ENCODE results near the gene LRP2.

DNA sequence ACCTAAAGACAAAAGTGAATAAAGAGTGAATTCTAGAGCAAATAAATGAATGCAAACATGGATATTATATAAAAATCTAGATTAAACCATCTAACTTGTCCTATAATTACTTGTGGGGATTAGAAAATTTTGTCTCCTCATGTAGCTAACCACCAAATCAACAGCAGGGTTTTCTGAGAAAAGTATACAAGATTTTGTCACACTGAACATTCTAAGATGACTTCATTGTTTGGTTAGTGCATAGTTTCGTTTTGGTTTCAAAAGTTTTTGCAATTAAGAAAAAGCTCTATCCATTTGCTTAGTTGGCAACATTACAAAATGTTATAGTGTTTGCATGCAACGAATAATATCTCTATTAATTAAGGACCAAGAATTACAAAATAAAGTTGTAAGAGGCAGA, 125.0 kb downstream of the LRP2 start:
- no peak for TF ChIP-seq GLI2 (tag by site-specific recombination; IDR thresholded peaks at IDR 0.05; ENCODE audit: borderline replicate concordance, low read depth)
- TF ChIP-seq ZNF529 (tag by site-specific recombination; IDR thresholded peaks at IDR 0.05; ENCODE audit: insufficient replicate concordance) = no peak
- no peak for TF ChIP-seq KLF16 (tag by site-specific recombination; IDR thresholded peaks at IDR 0.05)
- TF ChIP-seq, protein P1, sequence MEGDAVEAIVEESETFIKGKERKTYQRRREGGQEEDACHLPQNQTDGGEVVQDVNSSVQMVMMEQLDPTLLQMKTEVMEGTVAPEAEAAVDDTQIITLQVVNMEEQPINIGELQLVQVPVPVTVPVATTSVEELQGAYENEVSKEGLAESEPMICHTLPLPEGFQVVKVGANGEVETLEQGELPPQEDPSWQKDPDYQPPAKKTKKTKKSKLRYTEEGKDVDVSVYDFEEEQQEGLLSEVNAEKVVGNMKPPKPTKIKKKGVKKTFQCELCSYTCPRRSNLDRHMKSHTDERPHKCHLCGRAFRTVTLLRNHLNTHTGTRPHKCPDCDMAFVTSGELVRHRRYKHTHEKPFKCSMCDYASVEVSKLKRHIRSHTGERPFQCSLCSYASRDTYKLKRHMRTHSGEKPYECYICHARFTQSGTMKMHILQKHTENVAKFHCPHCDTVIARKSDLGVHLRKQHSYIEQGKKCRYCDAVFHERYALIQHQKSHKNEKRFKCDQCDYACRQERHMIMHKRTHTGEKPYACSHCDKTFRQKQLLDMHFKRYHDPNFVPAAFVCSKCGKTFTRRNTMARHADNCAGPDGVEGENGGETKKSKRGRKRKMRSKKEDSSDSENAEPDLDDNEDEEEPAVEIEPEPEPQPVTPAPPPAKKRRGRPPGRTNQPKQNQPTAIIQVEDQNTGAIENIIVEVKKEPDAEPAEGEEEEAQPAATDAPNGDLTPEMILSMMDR (tag by site-specific recombination; IDR thresholded peaks at IDR 0.05) = no peak
- TF ChIP-seq, protein P2, sequence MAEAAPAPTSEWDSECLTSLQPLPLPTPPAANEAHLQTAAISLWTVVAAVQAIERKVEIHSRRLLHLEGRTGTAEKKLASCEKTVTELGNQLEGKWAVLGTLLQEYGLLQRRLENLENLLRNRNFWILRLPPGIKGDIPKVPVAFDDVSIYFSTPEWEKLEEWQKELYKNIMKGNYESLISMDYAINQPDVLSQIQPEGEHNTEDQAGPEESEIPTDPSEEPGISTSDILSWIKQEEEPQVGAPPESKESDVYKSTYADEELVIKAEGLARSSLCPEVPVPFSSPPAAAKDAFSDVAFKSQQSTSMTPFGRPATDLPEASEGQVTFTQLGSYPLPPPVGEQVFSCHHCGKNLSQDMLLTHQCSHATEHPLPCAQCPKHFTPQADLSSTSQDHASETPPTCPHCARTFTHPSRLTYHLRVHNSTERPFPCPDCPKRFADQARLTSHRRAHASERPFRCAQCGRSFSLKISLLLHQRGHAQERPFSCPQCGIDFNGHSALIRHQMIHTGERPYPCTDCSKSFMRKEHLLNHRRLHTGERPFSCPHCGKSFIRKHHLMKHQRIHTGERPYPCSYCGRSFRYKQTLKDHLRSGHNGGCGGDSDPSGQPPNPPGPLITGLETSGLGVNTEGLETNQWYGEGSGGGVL (tag by site-specific recombination; IDR thresholded peaks at IDR 0.05) = no peak
- TF ChIP-seq ZNF324 (tag by site-specific recombination; IDR thresholded peaks at IDR 0.05) = no peak
- no peak for TF ChIP-seq ZNF157 (tag by site-specific recombination; IDR thresholded peaks at IDR 0.05)
- TF ChIP-seq, protein P3, sequence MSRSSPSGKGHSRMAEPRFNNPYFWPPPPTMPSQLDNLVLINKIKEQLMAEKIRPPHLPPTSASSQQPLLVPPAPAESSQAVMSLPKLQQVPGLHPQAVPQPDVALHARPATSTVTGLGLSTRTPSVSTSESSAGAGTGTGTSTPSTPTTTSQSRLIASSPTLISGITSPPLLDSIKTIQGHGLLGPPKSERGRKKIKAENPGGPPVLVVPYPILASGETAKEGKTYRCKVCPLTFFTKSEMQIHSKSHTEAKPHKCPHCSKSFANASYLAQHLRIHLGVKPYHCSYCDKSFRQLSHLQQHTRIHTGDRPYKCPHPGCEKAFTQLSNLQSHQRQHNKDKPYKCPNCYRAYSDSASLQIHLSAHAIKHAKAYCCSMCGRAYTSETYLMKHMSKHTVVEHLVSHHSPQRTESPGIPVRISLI (tag by site-specific recombination; IDR thresholded peaks at IDR 0.05) = no peak
- TF ChIP-seq PRDM1 (tag by site-specific recombination; IDR thresholded peaks at IDR 0.05) = no peak
- no peak for TF ChIP-seq HOXA7 (CRISPR knock-in tag; IDR thresholded peaks at IDR 0.05; ENCODE audit: borderline replicate concordance)

Data from HEK293 (cell line).